Measurements from ENCODE around the gene RPUSD2.

Gene RPUSD2

GRCh38 chr15:40569129-40569953, at the start of gene RPUSD2:
TSS of gene RPUSD2 (plus strand) at chr15:40569299. CDS start at chr15:40569338, 39 bp downstream.
- DNase-seq (ENCODE audit: low read depth, low spot score) = peak; percentile 96

GRCh38 chr15:40523611-40524010, 45.5 kb upstream of the RPUSD2 start:
- no peak for DNase-seq (ENCODE audit: low read depth, low spot score)

GRCh38 chr15:40525855-40526254, 43.2 kb upstream of the RPUSD2 start:
- no peak for DNase-seq (ENCODE audit: low read depth, low spot score)

GRCh38 chr15:40528801-40529200, 40.3 kb upstream of the RPUSD2 start:
- no peak for DNase-seq (ENCODE audit: low read depth, low spot score)

- DNase-seq (ENCODE audit: low read depth, low spot score) = no peak
These were observed 35.2 kb upstream of the RPUSD2 start for GRCh38 chr15:40533763-40534364.

GRCh38 chr15:40534371-40534770, 34.7 kb upstream of the RPUSD2 start:
- no peak for DNase-seq (ENCODE audit: low read depth, low spot score)

- DNase-seq (ENCODE audit: low read depth, low spot score) = peak; percentile 7
These were observed 32.6 kb upstream of the RPUSD2 start for GRCh38 chr15:40536501-40536900.

GRCh38 chr15:40538976-40539375, 30.1 kb upstream of the RPUSD2 start:
- DNase-seq (ENCODE audit: low read depth, low spot score) = no peak

- DNase-seq (ENCODE audit: low read depth, low spot score) = no peak
These were observed 26.0 kb upstream of the RPUSD2 start for GRCh38 chr15:40543082-40543481.

- DNase-seq (ENCODE audit: low read depth, low spot score) = no peak
These were observed 25.3 kb upstream of the RPUSD2 start for GRCh38 chr15:40543631-40544294.

- no peak for DNase-seq (ENCODE audit: low read depth, low spot score)
These were observed 23.6 kb upstream of the RPUSD2 start for GRCh38 chr15:40545457-40545856.

- no peak for DNase-seq (ENCODE audit: low read depth, low spot score)
These were observed 20.5 kb upstream of the RPUSD2 start for GRCh38 chr15:40548610-40549009.

- DNase-seq (ENCODE audit: low read depth, low spot score) = no peak
These were observed 19.2 kb upstream of the RPUSD2 start for GRCh38 chr15:40549894-40550293.

- no peak for DNase-seq (ENCODE audit: low read depth, low spot score)
These were observed 18.6 kb upstream of the RPUSD2 start for GRCh38 chr15:40550341-40551037.

GRCh38 chr15:40554161-40554525, 15.0 kb upstream of the RPUSD2 start:
- DNase-seq (ENCODE audit: low read depth, low spot score) = no peak

GRCh38 chr15:40555876-40556275, 13.2 kb upstream of the RPUSD2 start:
- DNase-seq (ENCODE audit: low read depth, low spot score) = no peak

GRCh38 chr15:40558952-40559742, 10.0 kb upstream of the RPUSD2 start:
- no peak for DNase-seq (ENCODE audit: low read depth, low spot score)

GRCh38 chr15:40562691-40563090, 6.4 kb upstream of the RPUSD2 start:
- peak; percentile 43 for DNase-seq (ENCODE audit: low read depth, low spot score)

GRCh38 chr15:40563426-40563825, 5.7 kb upstream of the RPUSD2 start:
- DNase-seq (ENCODE audit: low read depth, low spot score) = no peak

GRCh38 chr15:40564591-40565332, 4.3 kb upstream of the RPUSD2 start, which contains the start of gene CCDC32:
TSS of gene CCDC32 (minus strand) at chr15:40565042. CDS start at chr15:40563015, 2,027 bp downstream.
- peak; percentile 99 for DNase-seq (ENCODE audit: low read depth, low spot score)
